Measurements from ENCODE around the gene MGLL.

The MGLL gene

DNA sequence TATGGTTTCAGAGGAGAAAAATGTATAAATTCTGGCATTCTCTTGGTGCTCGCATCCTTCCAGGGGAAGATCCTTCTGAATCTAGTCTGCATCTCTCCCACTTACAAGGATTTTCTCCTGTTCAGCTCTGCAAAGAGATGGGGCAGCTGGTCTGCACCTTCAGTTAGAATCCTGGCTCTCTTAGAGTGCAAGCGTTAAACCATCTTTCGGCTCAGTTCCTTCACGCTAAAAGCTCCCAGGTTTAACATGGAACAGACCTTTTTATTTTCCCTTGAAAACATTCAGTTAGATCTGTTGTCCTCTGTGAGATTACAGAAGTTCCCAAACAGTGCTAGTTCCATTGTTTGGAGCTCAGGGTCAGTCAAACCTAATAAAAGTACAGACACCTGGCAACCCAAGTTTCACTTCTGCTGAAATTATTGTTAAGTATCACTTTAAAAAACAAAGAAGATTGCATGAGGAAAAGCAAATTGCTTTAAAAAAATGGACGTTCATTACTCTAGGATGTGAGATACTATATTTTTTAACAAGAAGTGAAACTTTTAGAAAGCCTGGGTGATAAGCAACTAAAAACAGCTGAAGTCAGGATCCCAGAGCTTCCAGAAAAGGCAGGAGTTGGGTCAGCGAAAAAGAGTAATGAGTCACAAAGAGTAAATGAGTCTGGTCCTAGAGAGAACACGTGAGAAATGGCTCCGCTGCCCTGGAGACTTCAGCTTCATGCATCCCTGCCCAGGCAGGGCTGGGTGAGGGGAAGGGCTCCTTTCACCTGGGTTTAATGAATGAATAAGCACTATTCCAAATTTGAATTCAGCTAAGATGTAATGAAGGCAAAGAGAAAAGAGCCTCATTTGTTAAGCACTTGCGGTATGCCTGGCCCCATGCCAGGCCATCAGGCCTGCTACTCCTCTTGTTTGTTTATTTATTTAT lies 86.3 kb downstream of the MGLL start:
- DNase-seq (no peak), ATAC-seq (ENCODE audit: insufficient read depth, low read depth) (no peak)
- no peak overlapping the region for H3K9ac ChIP-seq (ENCODE audit: low read depth, low read length)
- no peak overlapping the region for H2AFZ ChIP-seq (ENCODE audit: low read depth, low read length)
- H3K36me3 ChIP-seq (ENCODE audit: insufficient read depth, low read length): no peaks in the 10 kb centered on the region
- H3K4me3 ChIP-seq (ENCODE audit: low read depth in 1 of 2, low read length in 2 of 2): no peak overlapping the region
- H3K27me3 ChIP-seq (ENCODE audit: insufficient read depth, low read length, poor library complexity): peaks cover 3% of the 10 kb centered on the region
- no peak for TF ChIP-seq CTCF (IDR thresholded peaks at IDR 0.05; ENCODE audit: borderline replicate concordance, extremely low read depth, low read length, poor library complexity, severe bottlenecking)
- no peak for TF ChIP-seq EZH2 (IDR thresholded peaks at IDR 0.05; ENCODE audit: borderline replicate concordance, low read depth, low read length, severe bottlenecking)
- no peak overlapping the region for H3K4me2 ChIP-seq (ENCODE audit: insufficient read depth, low read length)
- no peaks in the 10 kb centered on the region; the same call in 1 of the 2 replicates for H4K20me1 ChIP-seq (ENCODE audit: insufficient read depth, low read length)
- H3K9me3 ChIP-seq (ENCODE audit: insufficient read depth, low read length, severe bottlenecking): no peaks in the 10 kb centered on the region
- H3K4me1 ChIP-seq (ENCODE audit: insufficient read depth, low read length): 0 out of 2 replicates have a peak, but pooled peaks cover 7% of the 10 kb centered on the region
- H3K79me2 ChIP-seq (ENCODE audit: insufficient read depth, low read length): no peaks in the 10 kb centered on the region
- no peak overlapping the region for H3K27ac ChIP-seq (ENCODE audit: low read length)

DNA sequence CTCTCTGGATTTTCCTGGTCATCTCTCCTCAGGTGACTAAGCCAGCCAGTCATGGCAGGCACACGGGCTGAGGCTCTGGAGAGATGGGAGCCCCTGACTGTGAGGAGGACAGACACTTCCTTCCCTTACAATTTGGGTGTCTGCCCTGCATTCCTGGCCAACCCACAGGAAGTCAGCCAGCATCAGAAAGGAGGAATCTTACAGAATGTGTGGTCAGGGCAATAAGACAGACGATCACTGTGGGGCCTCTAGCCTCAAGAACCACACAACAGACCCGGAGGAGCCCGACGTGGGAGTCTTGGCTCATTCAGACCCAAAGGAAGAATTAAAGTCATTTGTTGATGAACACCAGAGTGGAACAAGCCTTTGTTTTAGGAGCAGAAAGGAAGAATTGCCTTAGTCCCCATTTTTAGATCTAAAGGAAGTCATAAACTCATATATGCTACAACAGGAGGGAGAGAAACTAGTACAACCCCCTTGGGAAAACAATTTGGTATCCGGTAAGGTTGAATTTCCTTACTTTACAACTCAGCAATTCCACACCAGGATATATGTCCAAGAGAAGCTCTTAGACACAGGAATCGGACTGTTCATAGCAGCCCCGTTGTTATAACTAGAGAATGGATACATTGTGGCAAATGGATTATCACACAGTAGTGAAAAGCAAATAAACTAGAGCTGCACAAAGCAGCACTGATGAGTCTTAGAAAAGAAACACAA lies 87.4 kb downstream of the MGLL start:
- no peak for DNase-seq
- Histone ChIP-seq H3K27ac (ENCODE audit: low read length) (no peak overlapping the region), H4K20me1 (ENCODE audit: insufficient read depth, low read length) (no peaks in the 10 kb centered on the region), H3K4me1 (ENCODE audit: insufficient read depth, low read length) (0 out of 2 replicates have a peak, but pooled peaks cover 7% of the 10 kb centered on the region), H3K36me3 (ENCODE audit: insufficient read depth, low read length) (no peaks in the 10 kb centered on the region), H3K4me2 (ENCODE audit: insufficient read depth, low read length) (no peak overlapping the region), H3K79me2 (ENCODE audit: insufficient read depth, low read length) (no peaks in the 10 kb centered on the region), H3K9me3 (ENCODE audit: insufficient read depth, low read length, severe bottlenecking) (no peaks in the 10 kb centered on the region), H3K4me3 (ENCODE audit: low read depth in 1 of 2, low read length in 2 of 2) (no peak overlapping the region), H3K9ac (ENCODE audit: low read depth, low read length) (no peak overlapping the region), H2AFZ (ENCODE audit: low read depth, low read length) (no peak overlapping the region), H3K27me3 (ENCODE audit: insufficient read depth, low read length, poor library complexity) (peaks cover 3% of the 10 kb centered on the region)
- no peak for ATAC-seq (ENCODE audit: insufficient read depth, low read depth)
- no peak for TF ChIP-seq EZH2 (IDR thresholded peaks at IDR 0.05; ENCODE audit: borderline replicate concordance, low read depth, low read length, severe bottlenecking)
- no peak for TF ChIP-seq CTCF (IDR thresholded peaks at IDR 0.05; ENCODE audit: borderline replicate concordance, extremely low read depth, low read length, poor library complexity, severe bottlenecking)

GRCh38 chr3:127734181-127734720 lies 88.1 kb downstream of the MGLL start:
- H4K20me1 ChIP-seq (ENCODE audit: insufficient read depth, low read length): no peaks in the 10 kb centered on the region
- H3K9me3 ChIP-seq (ENCODE audit: insufficient read depth, low read length, severe bottlenecking): no peaks in the 10 kb centered on the region
- 0 out of 2 replicates have a peak, but pooled peaks cover 7% of the 10 kb centered on the region for H3K4me1 ChIP-seq (ENCODE audit: insufficient read depth, low read length)
- H2AFZ ChIP-seq (ENCODE audit: low read depth, low read length): no peak overlapping the region
- ATAC-seq (ENCODE audit: insufficient read depth, low read depth): no peak
- H3K4me2 ChIP-seq (ENCODE audit: insufficient read depth, low read length): no peak overlapping the region
- H3K27me3 ChIP-seq (ENCODE audit: insufficient read depth, low read length, poor library complexity): peaks cover 3% of the 10 kb centered on the region
- no peak overlapping the region for H3K4me3 ChIP-seq (ENCODE audit: low read depth in 1 of 2, low read length in 2 of 2)
- TF ChIP-seq CTCF (IDR thresholded peaks at IDR 0.05; ENCODE audit: borderline replicate concordance, extremely low read depth, low read length, poor library complexity, severe bottlenecking): no peak
- TF ChIP-seq EZH2 (IDR thresholded peaks at IDR 0.05; ENCODE audit: borderline replicate concordance, low read depth, low read length, severe bottlenecking): no peak
- no peaks in the 10 kb centered on the region for H3K36me3 ChIP-seq (ENCODE audit: insufficient read depth, low read length)
- H3K9ac ChIP-seq (ENCODE audit: low read depth, low read length): no peak overlapping the region
- no peaks in the 10 kb centered on the region for H3K79me2 ChIP-seq (ENCODE audit: insufficient read depth, low read length)
- H3K27ac ChIP-seq (ENCODE audit: low read length): no peak overlapping the region
- DNase-seq: no peak
